ENCODE data around the gene IPCEF1. TPM values are rescaled to one million over a fixed set of nuclear protein-coding genes. Genes with fewer than 3 reads are reported as not detected.

IPCEF1 gene
- total and polyA plus RNA-seq, 2 of the 8 experiments (the other 6 are each of a cell fraction or from before 2014, with no cell fraction given), result 0.41 to 0.78 TPM

DNA sequence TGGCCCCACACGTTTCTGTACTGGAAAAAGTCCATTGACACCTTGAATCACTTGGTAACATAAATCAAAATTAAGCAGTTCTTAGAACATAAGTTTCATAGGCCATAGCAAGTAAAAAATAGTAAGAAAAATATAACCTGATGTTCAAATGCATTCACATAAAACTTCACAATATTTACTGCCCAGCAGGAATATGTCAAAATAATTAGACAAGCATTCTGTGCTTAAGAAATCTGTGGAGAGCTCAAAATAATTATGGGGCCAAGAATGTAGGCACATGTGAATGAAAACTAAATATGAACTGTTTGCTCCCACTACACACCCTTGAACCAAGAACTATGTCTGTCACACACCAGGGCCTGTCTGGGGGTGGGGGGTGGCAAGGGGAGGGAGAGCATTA lies 70.8 kb downstream of the IPCEF1 start (continued):
- TF ChIP-seq CHD7 (IDR thresholded peaks at IDR 0.05; ENCODE audit: insufficient replicate concordance, low read length), result no peak
- TF ChIP-seq NRF1 (IDR thresholded peaks at IDR 0.05; ENCODE audit: low read depth, low read length), result no peak
- TF ChIP-seq EZH2 (IDR thresholded peaks at IDR 0.05; ENCODE audit: low read depth, low read length, severe bottlenecking), result no peak
